ENCODE measurements around the gene PRRT2. TPM values are rescaled to one million over a fixed set of nuclear protein-coding genes. Genes with fewer than 3 reads are reported as not detected.

PRRT2 gene
- total RNA-seq, 2 donors from 2014 or later, result 1.4 to 5.9 TPM

DNA sequence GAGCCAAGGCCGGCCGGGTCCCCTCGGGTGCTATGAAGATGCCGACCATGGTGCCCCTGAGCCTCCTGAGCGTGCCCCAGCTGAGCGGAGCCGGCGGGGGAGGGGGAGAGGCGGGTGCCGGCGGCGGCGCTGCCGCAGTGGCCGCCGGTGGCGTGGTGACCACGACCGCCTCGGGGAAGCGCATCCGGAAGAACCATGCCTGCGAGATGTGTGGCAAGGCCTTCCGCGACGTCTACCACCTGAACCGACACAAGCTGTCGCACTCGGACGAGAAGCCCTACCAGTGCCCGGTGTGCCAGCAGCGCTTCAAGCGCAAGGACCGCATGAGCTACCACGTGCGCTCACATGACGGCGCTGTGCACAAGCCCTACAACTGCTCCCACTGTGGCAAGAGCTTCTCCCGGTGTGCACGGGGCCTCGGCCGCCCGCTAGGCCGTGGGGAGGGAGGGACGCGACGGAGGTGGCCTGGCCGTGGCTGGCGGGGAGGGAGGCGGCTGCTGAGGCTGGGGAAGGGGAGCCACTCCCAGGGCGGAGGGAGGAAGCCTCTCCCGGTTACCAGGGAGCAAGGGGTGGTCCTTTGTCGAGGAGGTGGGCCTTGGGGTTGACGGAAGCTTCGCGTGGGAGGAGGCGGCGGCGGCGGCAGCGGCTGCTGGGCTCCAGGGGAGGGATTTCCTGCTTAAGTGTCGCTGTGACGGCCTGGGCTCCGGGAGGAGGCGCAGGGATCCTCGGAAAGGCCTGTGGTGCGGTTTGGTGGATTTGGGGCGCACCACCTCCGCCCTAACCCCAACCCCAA is 4.4 kb upstream of the PRRT2 start:
- H3K27ac Mint-ChIP-seq, result peak overlapping the region; percentile 93 to 97
- peak; percentile 80 to 92 for DNase-seq (ENCODE audit: low spot score in 2 of 2)
- H3K36me3 Mint-ChIP-seq, result peaks cover 43 to 45% of the 10 kb centered on the region in 2 donors
- no peaks in the 10 kb centered on the region for H3K9me3 Mint-ChIP-seq
- peak; percentile 26 to 37 for ATAC-seq

GRCh38 chr16:29808219-29808900 is 3.6 kb upstream of the PRRT2 start:
- Mint-ChIP-seq H3K9me3 (no peaks in the 10 kb centered on the region), H3K27ac (peak overlapping the region; percentile 93 to 97), H3K36me3 (peaks cover 40 to 41% of the 10 kb centered on the region in 2 donors)
- ATAC-seq (no peak), DNase-seq (ENCODE audit: low spot score in 2 of 2) (no peak)

GRCh38 chr16:29809031-29809747 is 2.8 kb upstream of the PRRT2 start:
- Mint-ChIP-seq H3K36me3 (peaks cover 32 to 34% of the 10 kb centered on the region in 2 donors), H3K27ac (peak overlapping the region; percentile 93 to 97), H3K9me3 (no peaks in the 10 kb centered on the region)
- ATAC-seq (no peak), DNase-seq (ENCODE audit: low spot score in 2 of 2) (no peak)

- no peaks in the 10 kb centered on the region for H3K9me3 Mint-ChIP-seq
- ATAC-seq (no peak), DNase-seq (ENCODE audit: low spot score in 2 of 2) (no peak)
- H3K36me3 Mint-ChIP-seq, result peaks cover 24 to 28% of the 10 kb centered on the region in 2 donors
- peak overlapping the region; percentile 89 to 91 for H3K27ac Mint-ChIP-seq
Measured at GRCh38 chr16:29809850-29810698, 1.9 kb upstream of the PRRT2 start.

GRCh38 chr16:29810699-29811169 is 1.3 kb upstream of the PRRT2 start:
- no peaks in the 10 kb centered on the region for H3K9me3 Mint-ChIP-seq
- no peak for DNase-seq (ENCODE audit: low spot score in 2 of 2)
- no peak for ATAC-seq

GRCh38 chr16:29811170-29811895 is 660 bp upstream of the PRRT2 start:
- peaks cover 20 to 24% of the 10 kb centered on the region in 2 donors for H3K36me3 Mint-ChIP-seq
- peak overlapping the region; percentile 89 to 91 for H3K27ac Mint-ChIP-seq

More at GRCh38 chr16:29810699-29811169, 1.3 kb upstream of the PRRT2 start:
- peaks cover 20 to 24% of the 10 kb centered on the region in 2 donors for H3K36me3 Mint-ChIP-seq
- H3K27ac Mint-ChIP-seq, result peak overlapping the region; percentile 89 to 91

DNA sequence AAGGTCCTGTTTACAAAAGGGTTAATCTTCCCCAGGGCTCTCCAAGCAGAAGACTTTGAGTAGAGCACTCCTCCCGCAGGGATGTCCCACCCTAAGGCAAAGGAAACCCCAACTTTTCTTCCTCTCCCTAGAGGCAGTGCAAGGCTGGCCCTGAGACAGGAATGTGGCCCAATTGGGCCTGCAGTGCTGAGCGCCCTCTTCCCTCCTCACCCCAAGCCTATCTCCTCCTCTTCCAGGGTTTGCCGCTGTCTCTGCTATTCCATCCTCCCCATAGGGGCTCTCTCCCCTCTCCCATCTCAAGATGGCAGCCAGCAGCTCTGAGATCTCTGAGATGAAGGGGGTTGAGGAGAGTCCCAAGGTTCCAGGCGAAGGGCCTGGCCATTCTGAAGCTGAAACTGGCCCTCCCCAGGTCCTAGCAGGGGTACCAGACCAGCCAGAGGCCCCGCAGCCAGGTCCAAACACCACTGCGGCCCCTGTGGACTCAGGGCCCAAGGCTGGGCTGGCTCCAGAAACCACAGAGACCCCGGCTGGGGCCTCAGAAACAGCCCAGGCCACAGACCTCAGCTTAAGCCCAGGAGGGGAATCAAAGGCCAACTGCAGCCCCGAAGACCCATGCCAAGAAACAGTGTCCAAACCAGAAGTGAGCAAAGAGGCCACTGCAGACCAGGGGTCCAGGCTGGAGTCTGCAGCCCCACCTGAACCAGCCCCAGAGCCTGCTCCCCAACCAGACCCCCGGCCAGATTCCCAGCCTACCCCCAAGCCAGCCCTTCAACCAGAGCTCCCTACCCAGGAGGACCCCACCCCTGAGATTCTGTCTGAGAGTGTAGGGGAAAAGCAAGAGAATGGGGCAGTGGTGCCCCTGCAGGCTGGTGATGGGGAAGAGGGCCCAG is 1.0 kb downstream of the PRRT2 start:
- no peak for ATAC-seq
- peaks cover 29 to 30% of the 10 kb centered on the region in 2 donors for H3K36me3 Mint-ChIP-seq

More at GRCh38 chr16:29811170-29811895, 660 bp upstream of the PRRT2 start:
- DNase-seq (ENCODE audit: low spot score in 2 of 2), result peak; percentile 78 to 93
- peak; percentile 50 to 70 for ATAC-seq
- H3K9me3 Mint-ChIP-seq, result no peaks in the 10 kb centered on the region

GRCh38 chr16:29813644-29814562 is 1.9 kb downstream of the PRRT2 start:
- no peak for ATAC-seq
- peak overlapping the region; percentile 50 to 87 for H3K27ac Mint-ChIP-seq
- H3K9me3 Mint-ChIP-seq, result no peaks in the 10 kb centered on the region
- H3K36me3 Mint-ChIP-seq, result peaks cover 29 to 30% of the 10 kb centered on the region in 2 donors
- no peak for DNase-seq (ENCODE audit: low spot score in 2 of 2)

More for the DNA sequence above, 1.0 kb downstream of the PRRT2 start:
- DNase-seq (ENCODE audit: low spot score in 2 of 2), result no peak
- Mint-ChIP-seq H3K27ac (peak overlapping the region in 1 of 2 donors; percentile 81), H3K9me3 (no peaks in the 10 kb centered on the region)

GRCh38 chr16:29814592-29814991 is 2.6 kb downstream of the PRRT2 start:
- no peaks in the 10 kb centered on the region for H3K9me3 Mint-ChIP-seq
- H3K27ac Mint-ChIP-seq, result peak overlapping the region; percentile 58 to 87
- ATAC-seq (no peak), DNase-seq (ENCODE audit: low spot score in 2 of 2) (no peak)
- peaks cover 33 to 34% of the 10 kb centered on the region in 2 donors for H3K36me3 Mint-ChIP-seq

DNA sequence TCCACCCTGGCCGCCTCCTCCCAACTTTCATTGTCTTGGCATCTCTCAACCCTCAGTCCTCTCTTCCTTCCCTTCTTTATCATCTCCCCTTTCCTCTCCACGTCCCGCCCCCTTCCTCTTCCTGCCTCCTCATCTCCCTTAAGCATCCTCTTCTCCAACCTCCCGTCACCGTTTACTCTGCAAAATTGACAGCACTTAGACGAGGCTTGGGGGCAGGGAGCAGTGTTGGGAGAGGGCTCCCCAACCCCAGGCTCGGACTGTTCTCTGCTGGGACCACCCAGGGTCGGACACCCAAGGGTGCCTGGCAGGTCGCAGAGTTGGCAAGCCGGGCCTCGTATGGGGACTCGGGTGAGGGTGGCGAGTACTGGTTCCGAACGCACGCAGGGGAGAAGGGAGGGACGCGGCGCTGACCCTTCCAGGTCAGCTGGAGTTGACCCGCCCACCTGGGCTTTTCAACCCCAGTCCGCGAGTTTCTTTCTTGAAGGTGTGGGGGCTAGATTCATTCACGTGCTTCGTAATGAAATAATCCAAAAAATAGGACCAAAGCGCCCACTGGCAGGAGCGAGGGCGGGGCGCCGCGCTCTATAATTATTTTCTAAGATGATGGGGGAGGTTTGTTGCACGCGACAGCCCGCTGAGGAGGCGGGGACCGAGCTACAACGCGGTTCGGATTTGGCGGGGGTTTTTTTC is 3.2 kb downstream of the PRRT2 start:
- Mint-ChIP-seq H3K27ac (peak overlapping the region; percentile 87 to 99), H3K36me3 (peaks cover 33 to 34% of the 10 kb centered on the region in 2 donors)

DNA sequence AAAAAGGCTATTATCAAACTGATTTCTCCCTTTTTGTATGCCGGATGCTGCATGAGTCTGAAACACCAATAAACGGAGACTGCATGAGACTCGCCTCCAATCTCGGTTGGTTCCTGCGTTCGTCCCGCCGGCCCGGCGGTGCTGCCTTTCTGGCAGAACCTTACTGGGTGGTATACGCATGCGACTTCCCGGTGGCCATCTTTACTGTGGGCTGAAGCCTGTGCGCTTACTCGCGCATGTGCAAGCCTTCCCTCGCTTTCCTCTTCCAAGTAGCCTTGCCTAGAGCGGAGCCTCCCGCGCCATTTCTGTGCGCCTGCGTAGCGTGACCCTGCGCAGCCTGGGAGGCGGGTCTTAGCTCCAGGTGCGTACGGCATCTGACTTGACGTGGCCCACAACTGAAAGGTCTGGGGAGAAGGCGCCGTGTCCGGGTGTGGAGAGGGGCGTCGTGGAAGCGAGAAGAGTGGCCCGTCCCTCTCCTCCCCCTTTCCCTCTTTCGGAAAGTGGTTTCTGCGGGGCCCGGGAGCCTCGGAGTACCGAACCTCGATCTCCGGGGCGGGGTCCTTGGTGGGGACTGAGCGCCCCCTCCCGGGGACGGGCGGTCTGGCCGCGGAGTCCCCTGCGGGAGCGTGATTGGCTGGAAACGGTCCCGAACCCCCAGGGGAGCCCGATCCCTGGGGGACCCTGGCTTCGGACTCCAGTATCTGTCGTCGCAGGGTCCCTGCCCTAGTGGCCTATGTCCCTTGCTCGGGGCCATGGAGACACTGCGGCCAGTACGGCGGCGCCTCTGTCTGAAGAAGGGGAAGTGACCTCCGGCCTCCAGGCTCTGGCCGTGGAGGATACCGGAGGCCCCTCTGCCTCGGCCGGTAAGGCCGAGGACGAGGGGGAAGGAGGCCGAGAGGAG is 4.0 kb downstream of the PRRT2 start, which contains the start of gene PAGR1:
Gene PAGR1 (plus strand): TSS at position 360 of the 901 bp plus-strand sequence. CDS start 374 bp downstream, at position 734.
- Mint-ChIP-seq H3K9me3 (no peaks in the 10 kb centered on the region), H3K27ac (peak within 1 kb of the TSS; percentile 87 to 99), H3K36me3 (peaks cover 39 to 42% of the 10 kb centered on the region in 2 donors)
- ATAC-seq (peak; percentile 72 to 76), DNase-seq (ENCODE audit: low spot score in 2 of 2) (peak; percentile 98 to 99)

More for the DNA sequence above, 3.2 kb downstream of the PRRT2 start:
- H3K9me3 Mint-ChIP-seq, result no peaks in the 10 kb centered on the region
- no peak for DNase-seq (ENCODE audit: low spot score in 2 of 2)
- ATAC-seq, result no peak
